HG02884 (cell line): ENCODE results near the gene ZFAND6.
A peak's percentile ranks its signal among the peaks of the same experiment; 100 is the strongest.
"Not testable (repeated sequence)": the region's sequence is repeated elsewhere in the genome, so short reads cannot be mapped to it uniquely, and the experiment has no call there.

Experiments
- ATAC-seq: cut with Tn5 transposase; IDR thresholded peaks from one replicate; pipeline ENCODE4 v1.9.1; 2021; ENCODE audit warnings: mild to moderate bottlenecking, moderate library complexity; ENCODE audit not compliant: unreplicated experiment

The ZFAND6 gene

GRCh38 chr15:80058851-80059785 is at the start of gene ZFAND6:
ZFAND6 (plus strand) TSS chr15:80059676; CDS start chr15:80120345, 60,669 bp downstream.
- peak; percentile 68 for ATAC-seq

- ATAC-seq = no peak
Observed at GRCh38 chr15:80010131-80010673, 49.3 kb upstream of the ZFAND6 start.

GRCh38 chr15:80011041-80011523 is 48.4 kb upstream of the ZFAND6 start:
- ATAC-seq = peak; percentile 54

- ATAC-seq = no peak
Observed at GRCh38 chr15:80011596-80011995, 47.9 kb upstream of the ZFAND6 start.

- no peak for ATAC-seq
Observed at GRCh38 chr15:80012060-80012726, 47.3 kb upstream of the ZFAND6 start.

- ATAC-seq = not testable (repeated sequence)
Observed at GRCh38 chr15:80014186-80014585, 45.3 kb upstream of the ZFAND6 start.

GRCh38 chr15:80015156-80015555 is 44.3 kb upstream of the ZFAND6 start:
- ATAC-seq = no peak

- not testable (repeated sequence) for ATAC-seq
Observed at GRCh38 chr15:80016506-80016905, 43.0 kb upstream of the ZFAND6 start.

- not testable (repeated sequence) for ATAC-seq
Observed at GRCh38 chr15:80017139-80017538, 42.3 kb upstream of the ZFAND6 start.

- no peak for ATAC-seq
Observed at GRCh38 chr15:80019168-80019745, 40.2 kb upstream of the ZFAND6 start.

GRCh38 chr15:80020149-80020548 is 39.3 kb upstream of the ZFAND6 start:
- ATAC-seq = not testable (repeated sequence)

GRCh38 chr15:80020731-80021130 is 38.7 kb upstream of the ZFAND6 start:
- ATAC-seq = no peak

- ATAC-seq = no peak
Observed at GRCh38 chr15:80026310-80026709, 33.2 kb upstream of the ZFAND6 start.

GRCh38 chr15:80026754-80027153 is 32.7 kb upstream of the ZFAND6 start:
- ATAC-seq = no peak

- no peak for ATAC-seq
Observed at GRCh38 chr15:80028937-80029336, 30.5 kb upstream of the ZFAND6 start.

- ATAC-seq = no peak
Observed at GRCh38 chr15:80031841-80032240, 27.6 kb upstream of the ZFAND6 start.

- no peak for ATAC-seq
Observed at GRCh38 chr15:80034629-80035028, 24.8 kb upstream of the ZFAND6 start.

GRCh38 chr15:80036071-80036470 is 23.4 kb upstream of the ZFAND6 start:
- no peak for ATAC-seq

- no peak for ATAC-seq
Observed at GRCh38 chr15:80041494-80042253, 17.8 kb upstream of the ZFAND6 start.

GRCh38 chr15:80042568-80042967 is 16.9 kb upstream of the ZFAND6 start:
- ATAC-seq = no peak
